GM12878 (cell line): ENCODE results near the gene SLC43A3. TPM values are rescaled to one million over a fixed set of nuclear protein-coding genes. Genes with fewer than 3 reads are reported as not detected.
A peak's percentile ranks its signal among the peaks of the same experiment; 100 is the strongest.

ENCODE experiments used
- ATAC-seq: fragments of 200-7000 bp; cut with Tn5 transposase; 3 replicates; pipeline ENCODE4 v1.9.1; 2020; ENCODE audit warnings: mild to moderate bottlenecking, moderate library complexity
- Bru-seq: library from RNA; stranded (reverse); fragments of 400-500 nt; gene quantifications from one replicate; lab custom pipeline; 2021; lab: Mats Ljungman, UMichigan
- BruChase-seq, 2 experiments: library from RNA; stranded (reverse); fragments of 400-500 nt; gene quantifications; one replicate each; lab custom pipeline; 2021; lab: Mats Ljungman, UMichigan
- BruUV-seq: library from RNA; stranded (reverse); fragments of 400-500 nt; replicated peaks from 2 replicates; lab custom pipeline; 2021; lab: Mats Ljungman, UMichigan
- CTCF ChIA-PET: fragments of 300-600 bp; sonication (Branson Sonifier 250); formaldehyde crosslinking; extraction: SDS; loops from one replicate; lab custom pipeline; 2021; ENCODE audit warnings: inconsistent platforms; lab: Yijun Ruan, JAX
- POLR2A ChIA-PET: fragments of 350-600 bp; formaldehyde crosslinking; extraction: SDS; loops from one replicate; lab custom pipeline; 2021; ENCODE audit warnings: inconsistent platforms; lab: Charles Lee
- RAD21 ChIA-PET: fragments of 300-600 bp; sonication (Branson Sonifier 250); formaldehyde crosslinking; loops from one replicate; lab custom pipeline; 2023; ENCODE audit warnings: antibody characterized with exemption; ENCODE audit not compliant: unreplicated experiment; lab: Charles Lee
- SMC1A ChIA-PET: fragments of 300-600 bp; sonication (Branson Sonifier 250); formaldehyde crosslinking; loops from one replicate; lab custom pipeline; 2023; ENCODE audit not compliant: unreplicated experiment, uncharacterized antibody; lab: Charles Lee
- DNase-seq: peaks from one replicate; pipeline ENCODE4 v3.0.0-alpha.2; 2011; ENCODE audit warnings: low read depth, low spot score
- FAIRE-seq: peaks from 3 replicates; lab custom pipeline; 2011; peaks lifted over from hg19 to GRCh38; lab: Jason Lieb, UNC
- H2AFZ ChIP-seq: 2 replicates; pipeline ENCODE4 v1.6.0; 2011; ENCODE audit warnings: low read depth, low read length, control low read depth; ENCODE audit not compliant: control insufficient read depth
- H3K27ac ChIP-seq: 2 replicates; pipeline ENCODE4 v1.5.1; 2011; ENCODE audit warnings: control low read depth; ENCODE audit not compliant: control insufficient read depth, insufficient read depth
- H3K27me3 ChIP-seq, 2 experiments: replicated peaks in 1 of 2; 2 replicates each; pipeline versions ENCODE4 v1.6.0 to v1.6.1; 2011; ENCODE audit warnings: low read length in 1 of 2; ENCODE audit not compliant: control insufficient read depth in 2 of 2, insufficient read depth in 2 of 2
- H3K36me3 ChIP-seq, 2 experiments: 2 replicates each; pipeline ENCODE4 v1.5.1; 2011; ENCODE audit warnings: low read length in 1 of 2; ENCODE audit not compliant: control insufficient read depth in 2 of 2, insufficient read depth in 2 of 2
- H3K4me1 ChIP-seq: 2 replicates; pipeline ENCODE4 v1.6.1; 2011; ENCODE audit warnings: mild to moderate bottlenecking, low read length, moderate library complexity, mixed read lengths; ENCODE audit not compliant: control insufficient read depth, insufficient read depth
- H3K4me2 ChIP-seq: 2 replicates; pipeline ENCODE4 v1.6.0; 2011; ENCODE audit warnings: control low read depth; ENCODE audit not compliant: control insufficient read depth, insufficient read depth
- H3K4me3 ChIP-seq: fragments of 200-600 bp; sonication (generic); 2 replicates; pipeline ENCODE4 v1.5.1; 2016
- H3K79me2 ChIP-seq: 2 replicates; pipeline ENCODE4 v1.6.0; 2011; ENCODE audit warnings: low read length; ENCODE audit not compliant: control insufficient read depth, insufficient read depth
- H3K9ac ChIP-seq: 2 replicates; pipeline ENCODE4 v1.8.0; 2011; ENCODE audit warnings: low read length, control low read depth, mixed read lengths; ENCODE audit not compliant: control insufficient read depth, insufficient read depth
- H3K9me3 ChIP-seq: replicated peaks from 3 replicates; pipeline ENCODE4 v1.5.1; 2011; ENCODE audit warnings: mild to moderate bottlenecking, low read length; ENCODE audit not compliant: control insufficient read depth, insufficient read depth
- H4K20me1 ChIP-seq: 2 replicates; pipeline ENCODE4 v1.6.0; 2011; ENCODE audit not compliant: control insufficient read depth, insufficient read depth
- BHLHE40 ChIP-seq, 2 experiments: fragments of 450-650 bp in 1 of 2; IDR thresholded peaks; 2 replicates each; pipeline ENCODE4 v1.6.1; 2011 to 2017; ENCODE audit warnings: low read depth in 2 of 2, borderline replicate concordance in 1 of 2, improper control_type of control experiment in 1 of 2, low read length in 1 of 2, mild to moderate bottlenecking in 1 of 2
- ETV6 ChIP-seq, 2 experiments: fragments of 450-650 bp in 1 of 2; IDR thresholded peaks in 1 of 2; conservative IDR thresholded peaks in 1 of 2; 2 replicates each; pipeline ENCODE4 v1.6.1; 2014; ENCODE audit warnings: antibody characterized with exemption in 1 of 2, borderline replicate concordance in 1 of 2, low read depth in 1 of 2, mild to moderate bottlenecking in 1 of 2, moderate library complexity in 1 of 2
- GABPA ChIP-seq: IDR thresholded peaks from 2 replicates; pipeline ENCODE4 v1.6.1; 2014; ENCODE audit warnings: antibody characterized with exemption, low read depth, mild to moderate bottlenecking, inconsistent platforms
- GATAD2B ChIP-seq: fragments of 450-650 bp; conservative IDR thresholded peaks from 2 replicates; pipeline ENCODE4 v1.6.1; 2017; ENCODE audit warnings: low read depth, mild to moderate bottlenecking, moderate library complexity
- IKZF2 ChIP-seq, 2 experiments: fragments of 450-650 bp; IDR thresholded peaks; 2 replicates each; pipeline ENCODE4 v1.6.1; 2017; ENCODE audit warnings: mild to moderate bottlenecking in 2 of 2, moderate library complexity in 2 of 2
- POU2F2 ChIP-seq: IDR thresholded peaks from 3 replicates; pipeline ENCODE4 v1.6.1; 2011; ENCODE audit warnings: low read depth, mild to moderate bottlenecking, low read length, borderline replicate concordance
- WGBS: methylation state at CpG from one replicate; pipeline ENCODE4 v1.1.6; 2016; ENCODE audit warnings: low lambda C conversion rate; ENCODE audit not compliant: insufficient replicate concordance, insufficient coverage; ENCODE audit errors: missing lambda C conversion rate; 5-methylcytosine and 5-hydroxymethylcytosine counted together
- in situ Hi-C: fragments of 300-500 bp; cut with MboI; formaldehyde crosslinking; loops from 9 replicates; pipeline ENCODE4 v1.14.3; 2018; ENCODE audit warnings: mixed read lengths
- intact Hi-C: fragments of 100-400 bp; cut with micrococcal nuclease; formaldehyde crosslinking; loops from one replicate; pipeline ENCODE4 v1.14.2; 2022; ENCODE audit not compliant: unreplicated experiment
- long read RNA-seq, 2 experiments: library from polyadenylated mRNA; unstranded; transcript quantifications; one replicate each; pipeline ENCODE4 v2.0.0, GENCODE V29; 2019 to 2020
- polyA minus RNA-seq, 3 experiments: library from RNA; depleted of rRNA, polyadenylated mRNA; stranded (reverse); fragments of >200 nt; gene quantifications; 2 replicates each; pipeline ENCODE4 v1.2.3, GENCODE V29; 2011
- polyA plus RNA-seq, 11 experiments: library from polyadenylated mRNA; depleted of rRNA in 4 of 11; unstranded in 6 of 11; stranded (reverse) in 5 of 11; fragments of >200 nt; fragmentation: Nextera tagmentation in 4 of 11; fragmentation: Illumina TruSeq in 1 of 11; extraction: Ambion mirVana in 4 of 11; extraction: Trizol in 1 of 11; gene quantifications; 1 replicate in 1 of 11; 2 replicates in 10 of 11; pipeline versions ENCODE4 v1.2.1 to v1.2.3, GENCODE V29; 2011 to 2016; ENCODE audit warnings: inconsistent platforms in 2 of 11, missing spikeins in 2 of 11, low read depth in 1 of 11
- total RNA-seq, 4 experiments: library from RNA; depleted of rRNA in 3 of 4; stranded (reverse); fragments of >200 nt in 3 of 4; fragmentation: Illumina TruSeq in 1 of 4; extraction: Trizol in 1 of 4; gene quantifications; 2 replicates each; pipeline versions ENCODE4 v1.2.1 to v1.2.3, GENCODE V29; 2013 to 2021
- TF ChIP-seq, protein P1 (sequence below): fragments of 450-650 bp; IDR thresholded peaks from 2 replicates; pipeline ENCODE4 v1.6.1; 2016; ENCODE audit warnings: mild to moderate bottlenecking, moderate library complexity, borderline replicate concordance
- TF ChIP-seq, protein P2 (sequence below): IDR thresholded peaks from 2 replicates; pipeline ENCODE4 v1.6.1; 2011; ENCODE audit warnings: low read depth, mild to moderate bottlenecking, low read length, moderate library complexity, borderline replicate concordance; ENCODE audit errors: extremely low read depth
- TF ChIP-seq, protein P3 (sequence below): IDR thresholded peaks from 2 replicates; pipeline ENCODE4 v1.6.1; 2012; ENCODE audit warnings: low read length, inconsistent platforms

Gene SLC43A3
- 332 and 410 TPM in 2 replicates for total RNA-seq (2013; cell fraction: nucleolus; rRNA removed)
- total RNA-seq (2014; rRNA removed) = 104 and 112 TPM in 2 replicates
- total RNA-seq (2014; rRNA removed; fragmentation: Illumina TruSeq; extraction: Trizol) = 79.7 and 80.2 TPM in 2 replicates
- 147 and 158 TPM in 2 replicates for total RNA-seq (2021)
- 77.0 TPM for polyA plus RNA-seq (2011; ENCODE audit: low read depth)
- 129 and 237 TPM in 2 replicates for polyA plus RNA-seq (2011; rRNA removed)
- 362 and 451 TPM in 2 replicates for polyA plus RNA-seq (2011; cell fraction: cytosol; rRNA removed)
- polyA plus RNA-seq (2011; cell fraction: nucleus; rRNA removed) = 282 and 405 TPM in 2 replicates
- polyA plus RNA-seq (2012) = 84.4 and 111 TPM in 2 replicates
- polyA plus RNA-seq (2014; fragmentation: Illumina TruSeq; extraction: Trizol) = 153 and 168 TPM in 2 replicates
- 10 to 100 TPM; 37.5 to 79.9 TPM for polyA plus RNA-seq (2014; fragmentation: Nextera tagmentation; extraction: Ambion mirVana)
- 107 and 111 TPM in 2 replicates for polyA plus RNA-seq (2014; rRNA removed)
- 100 to 1,000 TPM; 189 to 200 TPM for polyA plus RNA-seq (2016; fragmentation: Nextera tagmentation; extraction: Ambion mirVana)
- polyA minus RNA-seq (2011; rRNA and poly(A)+ RNA removed) = 286 and 303 TPM in 2 replicates
- polyA minus RNA-seq (2011; cell fraction: cytosol; rRNA and poly(A)+ RNA removed) = 73.4 and 78.4 TPM in 2 replicates
- 142 and 145 TPM in 2 replicates for polyA minus RNA-seq (2011; cell fraction: nucleus; rRNA and poly(A)+ RNA removed)
- percentile 96 among the genes with signal in this experiment for Bru-seq, nascent RNA
- percentile 96 among the genes with signal in this experiment for BruChase-seq, experiment 1, labeled RNA remaining after a 6-hour chase
- percentile 93 among the genes with signal in this experiment for BruChase-seq, experiment 2, labeled RNA remaining after a 2-hour chase
- long read RNA-seq, experiment 1, transcript SLC43A3-214 (13 exons, 2,207 nt) = minor isoform, 9 of 108 reads
- long read RNA-seq, experiment 1, transcript SLC43A3-203 (14 exons, 2,617 nt) = major isoform, 54 of 108 reads
- long read RNA-seq, experiment 1, partial matches to known transcripts = 13 of 108 reads
- long read RNA-seq, experiment 1, other reads (novel, unspliced or antisense) = 30 of 108 reads
- long read RNA-seq, experiment 2, transcript SLC43A3-203 (14 exons, 2,617 nt) = major isoform, 75 of 142 reads
- long read RNA-seq, experiment 2, transcript SLC43A3-226 (1 exons, 1,796 nt) = minor isoform, 12 of 142 reads
- long read RNA-seq, experiment 2, partial matches to known transcripts = 37 of 142 reads
- long read RNA-seq, experiment 2, other reads (novel, unspliced or antisense) = 14 of 142 reads

DNA sequence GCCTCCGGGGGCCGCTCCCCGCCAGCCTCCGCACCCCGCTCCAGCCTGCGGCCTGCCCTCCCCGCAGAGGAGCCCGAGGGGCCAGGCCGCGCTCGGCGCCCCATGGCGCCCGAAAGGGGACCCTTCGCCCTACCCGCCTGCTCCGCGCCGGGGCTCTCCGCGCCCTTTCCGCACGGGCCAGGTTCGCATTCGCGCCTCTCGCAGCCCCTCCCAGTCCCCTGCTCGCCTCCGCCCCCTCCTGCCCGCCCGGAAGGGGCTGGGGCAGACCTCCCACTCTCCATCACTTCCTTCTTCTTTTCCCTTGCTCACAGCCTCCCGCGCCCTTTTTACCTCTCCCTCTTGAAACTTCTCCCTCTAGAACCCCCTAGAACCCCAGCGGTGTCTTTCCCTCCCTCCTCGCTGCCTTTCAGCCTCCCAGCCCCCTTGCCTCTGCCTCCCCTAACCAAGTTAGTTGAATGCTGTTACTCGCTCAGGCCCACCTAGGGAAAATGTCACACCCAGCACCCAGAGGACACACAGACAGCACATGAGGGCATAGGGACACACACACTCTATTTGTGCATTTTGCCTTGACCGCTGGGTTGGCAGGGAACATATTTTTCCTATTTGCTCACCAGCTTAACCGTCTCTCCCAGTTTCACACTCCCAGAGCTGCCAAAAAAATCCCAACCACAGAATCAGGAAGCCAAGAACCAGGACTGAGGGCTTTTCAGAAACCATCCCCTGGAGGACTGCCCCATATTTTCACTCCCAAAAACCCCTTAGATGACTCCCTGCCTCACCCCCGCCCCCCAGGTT is at the start of gene SLC43A3:
SLC43A3 (minus strand) TSS at position 193 of the 798 bp plus-strand sequence. CDS start 949 bp downstream, outside the sequence.
- H4K20me1 ChIP-seq = no peaks in the 10 kb centered on the region
- H3K4me1 ChIP-seq = peaks cover 31% of the 10 kb centered on the region
- ChIA-PET CTCF (interaction anchor here (0.7 to 3.9 kb wide), 8 partner anchors 29 to 102 kb away, joined by 3 to 15 read pairs (median 6); partner anchors contain the start of gene RTN4RL2), SMC1A (interaction anchor here (0.7 to 1.5 kb wide), 9 partner anchors 21 to 100 kb away, joined by 3 to 5 read pairs (median 3); no protein-coding TSS in a partner anchor), POLR2A (interaction anchor here (0.7 to 3.3 kb wide), 6 partner anchors 11 to 104 kb away, joined by 3 to 22 read pairs (median 7); partner anchors contain the start of genes RTN4RL2 and TNKS1BP1), RAD21 (interaction anchor here (1.0 to 3.3 kb wide), 7 partner anchors 10 to 101 kb away, joined by 3 to 14 read pairs (median 3); no protein-coding TSS in a partner anchor)
- H3K9me3 ChIP-seq = no peaks in the 10 kb centered on the region
- intact Hi-C loops = loop anchor here (5.0 kb wide), 1 partner anchor 50 kb away; no protein-coding TSS in a partner anchor
- TSS peak; percentile 84 for BruUV-seq
- DNase-seq = peak; percentile 41
- 5% methylated on average over 28 of the region's 39 CpGs for WGBS
- H3K36me3 ChIP-seq = peaks cover 8 to 11% of the 10 kb centered on the region in 2 experiments; a peak in 3 of 4 replicates
- peak within 1 kb of the TSS; percentile 88 for H3K4me3 ChIP-seq
- FAIRE-seq = peak; percentile 78
- ATAC-seq = peak; percentile 80
- H3K4me2 ChIP-seq = peak within 1 kb of the TSS; percentile 99
- peak within 1 kb of the TSS; percentile 68 for H2AFZ ChIP-seq
- H3K79me2 ChIP-seq = peaks cover 49% of the 10 kb centered on the region
- H3K27me3 ChIP-seq = no peaks in the 10 kb centered on the region
- peak within 1 kb of the TSS; percentile 94 for H3K9ac ChIP-seq
- in situ Hi-C loops = no loop called here
- H3K27ac ChIP-seq = peak within 1 kb of the TSS; percentile 97
- no peak for TF ChIP-seq GATAD2B
- no peak; a peak in 1 of 4 replicates for TF ChIP-seq ETV6 (conservative IDR thresholded peaks at IDR 0.05 in 1 of 2, IDR thresholded peaks at IDR 0.05 in 1 of 2; ENCODE audit: borderline replicate concordance in 1 of 2, low read depth in 1 of 2)
- TF ChIP-seq, protein P1, sequence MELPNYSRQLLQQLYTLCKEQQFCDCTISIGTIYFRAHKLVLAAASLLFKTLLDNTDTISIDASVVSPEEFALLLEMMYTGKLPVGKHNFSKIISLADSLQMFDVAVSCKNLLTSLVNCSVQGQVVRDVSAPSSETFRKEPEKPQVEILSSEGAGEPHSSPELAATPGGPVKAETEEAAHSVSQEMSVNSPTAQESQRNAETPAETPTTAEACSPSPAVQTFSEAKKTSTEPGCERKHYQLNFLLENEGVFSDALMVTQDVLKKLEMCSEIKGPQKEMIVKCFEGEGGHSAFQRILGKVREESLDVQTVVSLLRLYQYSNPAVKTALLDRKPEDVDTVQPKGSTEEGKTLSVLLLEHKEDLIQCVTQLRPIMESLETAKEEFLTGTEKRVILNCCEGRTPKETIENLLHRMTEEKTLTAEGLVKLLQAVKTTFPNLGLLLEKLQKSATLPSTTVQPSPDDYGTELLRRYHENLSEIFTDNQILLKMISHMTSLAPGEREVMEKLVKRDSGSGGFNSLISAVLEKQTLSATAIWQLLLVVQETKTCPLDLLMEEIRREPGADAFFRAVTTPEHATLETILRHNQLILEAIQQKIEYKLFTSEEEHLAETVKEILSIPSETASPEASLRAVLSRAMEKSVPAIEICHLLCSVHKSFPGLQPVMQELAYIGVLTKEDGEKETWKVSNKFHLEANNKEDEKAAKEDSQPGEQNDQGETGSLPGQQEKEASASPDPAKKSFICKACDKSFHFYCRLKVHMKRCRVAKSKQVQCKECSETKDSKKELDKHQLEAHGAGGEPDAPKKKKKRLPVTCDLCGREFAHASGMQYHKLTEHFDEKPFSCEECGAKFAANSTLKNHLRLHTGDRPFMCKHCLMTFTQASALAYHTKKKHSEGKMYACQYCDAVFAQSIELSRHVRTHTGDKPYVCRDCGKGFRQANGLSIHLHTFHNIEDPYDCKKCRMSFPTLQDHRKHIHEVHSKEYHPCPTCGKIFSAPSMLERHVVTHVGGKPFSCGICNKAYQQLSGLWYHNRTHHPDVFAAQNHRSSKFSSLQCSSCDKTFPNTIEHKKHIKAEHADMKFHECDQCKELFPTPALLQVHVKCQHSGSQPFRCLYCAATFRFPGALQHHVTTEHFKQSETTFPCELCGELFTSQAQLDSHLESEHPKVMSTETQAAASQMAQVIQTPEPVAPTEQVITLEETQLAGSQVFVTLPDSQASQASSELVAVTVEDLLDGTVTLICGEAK = peak; percentile 64; the same call in 1 of the 2 replicates
- TF ChIP-seq, protein P2, sequence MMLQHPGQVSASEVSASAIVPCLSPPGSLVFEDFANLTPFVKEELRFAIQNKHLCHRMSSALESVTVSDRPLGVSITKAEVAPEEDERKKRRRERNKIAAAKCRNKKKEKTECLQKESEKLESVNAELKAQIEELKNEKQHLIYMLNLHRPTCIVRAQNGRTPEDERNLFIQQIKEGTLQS = no peak
- TF ChIP-seq, protein P3, sequence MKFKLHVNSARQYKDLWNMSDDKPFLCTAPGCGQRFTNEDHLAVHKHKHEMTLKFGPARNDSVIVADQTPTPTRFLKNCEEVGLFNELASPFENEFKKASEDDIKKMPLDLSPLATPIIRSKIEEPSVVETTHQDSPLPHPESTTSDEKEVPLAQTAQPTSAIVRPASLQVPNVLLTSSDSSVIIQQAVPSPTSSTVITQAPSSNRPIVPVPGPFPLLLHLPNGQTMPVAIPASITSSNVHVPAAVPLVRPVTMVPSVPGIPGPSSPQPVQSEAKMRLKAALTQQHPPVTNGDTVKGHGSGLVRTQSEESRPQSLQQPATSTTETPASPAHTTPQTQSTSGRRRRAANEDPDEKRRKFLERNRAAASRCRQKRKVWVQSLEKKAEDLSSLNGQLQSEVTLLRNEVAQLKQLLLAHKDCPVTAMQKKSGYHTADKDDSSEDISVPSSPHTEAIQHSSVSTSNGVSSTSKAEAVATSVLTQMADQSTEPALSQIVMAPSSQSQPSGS = no peak
- TF ChIP-seq POU2F2 = peak; percentile 63; the same call in 2 of the 3 replicates
- TF ChIP-seq IKZF2 (IDR thresholded peaks at IDR 0.05) = peak; percentile 54 to 65; a peak in 3 of 4 replicates
- peak; percentile 88 to 94; a peak in 3 of 4 replicates for TF ChIP-seq BHLHE40 (IDR thresholded peaks at IDR 0.05; ENCODE audit: borderline replicate concordance in 1 of 2, low read depth in 2 of 2, low read length in 1 of 2)
- peak; percentile 71 for TF ChIP-seq GABPA
